ENCODE data around the gene PRELID2. TPM values are rescaled to one million over a fixed set of nuclear protein-coding genes. Genes with fewer than 3 reads are reported as not detected.

Gene PRELID2
- total RNA-seq, 6 donors from 2014 or later, result 3.2 to 13.7 (median 6.5) TPM

DNA sequence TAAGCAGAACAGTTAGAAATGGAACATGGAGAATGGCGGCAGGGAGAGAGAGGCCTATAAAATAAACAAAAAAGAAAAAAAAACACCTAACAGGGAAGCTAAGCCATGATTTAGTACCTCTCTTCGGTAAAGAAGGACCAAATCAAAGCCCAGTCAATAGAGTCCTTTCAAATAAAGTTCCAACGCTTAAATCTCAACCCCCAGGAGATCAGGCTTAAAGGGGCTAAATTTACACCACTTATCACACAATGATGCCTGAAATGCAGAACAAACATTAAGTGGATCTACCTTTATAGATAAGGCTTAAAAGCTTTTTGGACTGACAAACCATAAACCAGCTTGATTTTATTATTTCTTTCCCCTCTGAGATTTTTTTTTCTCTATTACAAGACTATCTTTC lies 66.3 kb downstream of the PRELID2 start:
- H3K9me3 ChIP-seq, result no peaks in the 10 kb centered on the region

DNA sequence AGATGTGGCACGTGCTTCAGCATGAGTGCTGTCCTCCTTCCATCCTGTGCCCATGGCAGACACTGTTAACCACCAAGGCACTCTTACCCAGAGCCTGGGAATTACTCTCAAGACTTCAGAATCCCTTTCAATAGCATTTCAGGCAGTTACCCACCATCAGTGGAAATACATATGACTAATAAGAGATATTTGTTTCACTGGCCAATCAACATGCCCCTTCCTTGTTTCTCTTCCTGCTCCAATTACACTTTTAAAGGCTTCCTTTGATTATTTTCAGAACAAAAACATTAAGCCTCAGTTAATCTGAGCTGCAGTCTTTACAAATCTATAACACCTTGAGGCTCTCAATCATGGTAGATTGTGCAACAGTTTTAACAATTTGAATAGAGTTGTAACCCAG lies 70.8 kb downstream of the PRELID2 start:
- Histone ChIP-seq H3K4me1 (no peaks in the 10 kb centered on the region), H3K9me3 (no peaks in the 10 kb centered on the region), H3K4me3 (no peak overlapping the region), H3K27ac (no peak overlapping the region), H3K27me3 (no peaks in the 10 kb centered on the region), H3K36me3 (peaks cover 0 to 4% (median 0%) of the 10 kb centered on the region in 4 donors)
- DNase-seq, result no peak
- WGBS, 2 donors, result 93% methylated on average over 1 of the region's 1 CpG
- TF ChIP-seq POLR2AphosphoS5 (IDR thresholded peaks at IDR 0.05) (no peak), POLR2A (IDR thresholded peaks at IDR 0.05) (no peak), EP300 (IDR thresholded peaks at IDR 0.05) (no peak), CTCF (IDR thresholded peaks at IDR 0.05) (no peak)
- no peak for ATAC-seq (ENCODE audit: low FRiP score in 2 of 2)

More for the DNA sequence above, 66.3 kb downstream of the PRELID2 start:
- TF ChIP-seq EP300 (IDR thresholded peaks at IDR 0.05), result no peak
- TF ChIP-seq POLR2AphosphoS5 (IDR thresholded peaks at IDR 0.05), result no peak
- TF ChIP-seq POLR2A (IDR thresholded peaks at IDR 0.05), result no peak
- no peak for TF ChIP-seq CTCF (IDR thresholded peaks at IDR 0.05)
- Histone ChIP-seq H3K36me3 (no peaks in the 10 kb centered on the region), H3K4me1 (no peaks in the 10 kb centered on the region), H3K27ac (no peak overlapping the region), H3K4me3 (no peak overlapping the region), H3K27me3 (no peaks in the 10 kb centered on the region)
- ATAC-seq (ENCODE audit: low FRiP score in 2 of 2) (no peak), DNase-seq (no peak)
- WGBS, 2 donors, result 56 to 81% methylated on average over 3 of the region's 3 CpGs

DNA sequence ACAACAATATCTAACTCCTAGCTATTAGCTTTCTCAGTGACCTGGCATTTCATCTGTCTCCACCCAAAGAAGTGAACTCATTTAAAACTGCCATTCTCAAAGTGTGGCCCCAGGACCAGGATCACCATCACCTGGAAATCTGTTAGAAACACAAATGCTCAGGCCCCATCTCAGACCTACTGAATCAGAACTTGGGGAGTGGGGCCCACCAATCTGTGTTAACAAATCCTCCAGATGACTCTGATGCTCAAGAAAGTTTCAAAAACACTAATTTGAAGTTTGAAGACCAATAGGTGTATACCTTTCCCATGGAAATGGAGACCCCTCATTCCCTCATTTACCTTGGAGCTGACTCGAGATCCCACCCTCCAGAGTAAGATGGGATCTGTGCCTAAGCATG lies 72.3 kb downstream of the PRELID2 start:
- no peaks in the 10 kb centered on the region for H3K4me1 ChIP-seq
- ATAC-seq (ENCODE audit: low FRiP score in 2 of 2), result no peak
- TF ChIP-seq EP300 (IDR thresholded peaks at IDR 0.05) (no peak), POLR2A (IDR thresholded peaks at IDR 0.05) (no peak), CTCF (IDR thresholded peaks at IDR 0.05) (no peak), POLR2AphosphoS5 (IDR thresholded peaks at IDR 0.05) (no peak)
- H3K27ac ChIP-seq, result no peak overlapping the region
- WGBS, 2 donors, result 85 to 87% methylated on average over 1 of the region's 1 CpG
- DNase-seq, result no peak
- peaks cover 0 to 4% (median 0%) of the 10 kb centered on the region in 4 donors for H3K36me3 ChIP-seq
- H3K4me3 ChIP-seq, result no peak overlapping the region
- no peaks in the 10 kb centered on the region for H3K27me3 ChIP-seq
- no peaks in the 10 kb centered on the region for H3K9me3 ChIP-seq

DNA sequence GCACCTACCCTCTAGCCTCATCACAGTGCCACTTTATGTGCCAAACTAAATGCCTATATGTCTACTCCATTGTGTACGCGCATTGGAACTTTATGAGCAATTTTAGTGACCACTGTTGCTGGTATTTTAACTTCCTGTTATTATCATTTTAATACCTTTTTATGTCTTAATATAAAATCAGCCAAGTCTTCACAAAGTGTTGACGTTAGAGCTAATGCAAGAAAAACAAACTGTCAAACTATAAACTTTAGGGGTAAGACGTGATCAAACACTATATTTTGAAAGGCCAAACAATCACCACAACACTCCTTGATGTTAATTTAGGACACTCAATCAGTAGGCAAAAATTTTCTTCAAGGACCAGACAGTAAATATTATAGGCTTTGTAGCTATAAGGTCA lies 73.9 kb downstream of the PRELID2 start:
- H3K9me3 ChIP-seq, result no peaks in the 10 kb centered on the region
- ATAC-seq (ENCODE audit: low FRiP score in 2 of 2), result no peak
- 88 to 90% methylated on average over 4 of the region's 4 CpGs for WGBS, 2 donors
- DNase-seq, result no peak
- H3K4me1 ChIP-seq, result no peaks in the 10 kb centered on the region
- H3K36me3 ChIP-seq, result peaks cover 0 to 4% (median 0%) of the 10 kb centered on the region in 4 donors
- no peak overlapping the region for H3K27ac ChIP-seq
- no peak overlapping the region for H3K4me3 ChIP-seq
- H3K27me3 ChIP-seq, result no peaks in the 10 kb centered on the region
- TF ChIP-seq CTCF (IDR thresholded peaks at IDR 0.05) (no peak), POLR2AphosphoS5 (IDR thresholded peaks at IDR 0.05) (no peak), POLR2A (IDR thresholded peaks at IDR 0.05) (no peak), EP300 (IDR thresholded peaks at IDR 0.05) (no peak)

DNA sequence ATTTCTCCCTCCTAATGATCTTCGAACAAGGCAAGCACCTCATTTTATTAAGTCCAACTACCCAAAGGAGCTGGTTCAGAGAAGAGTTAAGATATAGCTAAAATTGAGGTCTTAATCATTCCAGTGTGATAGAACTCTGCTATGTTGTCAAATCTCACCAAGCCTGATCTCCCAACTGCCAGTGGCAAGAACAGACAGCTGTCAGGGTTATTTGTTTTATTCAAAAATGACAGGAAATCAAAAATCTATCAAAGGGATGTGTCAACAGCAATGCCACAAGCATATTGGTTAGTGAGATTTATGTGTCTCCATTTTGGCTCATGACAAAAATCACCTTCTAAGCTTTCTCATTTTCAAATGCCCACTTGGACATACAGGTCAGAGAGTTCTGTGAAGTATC lies 74.5 kb downstream of the PRELID2 start:
- Histone ChIP-seq H3K4me3 (no peak overlapping the region), H3K4me1 (no peaks in the 10 kb centered on the region), H3K36me3 (peaks cover 0 to 4% (median 0%) of the 10 kb centered on the region in 4 donors), H3K27me3 (no peaks in the 10 kb centered on the region), H3K9me3 (no peaks in the 10 kb centered on the region), H3K27ac (no peak overlapping the region)
- TF ChIP-seq POLR2A (IDR thresholded peaks at IDR 0.05) (no peak), EP300 (IDR thresholded peaks at IDR 0.05) (no peak), POLR2AphosphoS5 (IDR thresholded peaks at IDR 0.05) (no peak)
- no peak for DNase-seq
- no peak for ATAC-seq (ENCODE audit: low FRiP score in 2 of 2)
- 72 to 77% methylated on average over 1 of the region's 1 CpG for WGBS, 2 donors

Data from upper lobe of left lung (tissue), 6 donors.